Upper lobe of right lung (tissue), 1 donor: ENCODE data around the gene ZNF750. TPM values are rescaled to one million over a fixed set of nuclear protein-coding genes. Genes with fewer than 3 reads are reported as not detected.
A peak's percentile ranks its signal among the peaks of the same experiment; 100 is the strongest.

Experiments
- ATAC-seq: fragments of 200-7000 bp; cut with Tn5 transposase; one replicate; pipeline ENCODE4 v1.9.1; 2020; ENCODE audit warnings: mild to moderate bottlenecking, moderate library complexity
- DNase-seq: peaks from one replicate; pipeline ENCODE4 v3.0.0-alpha.2; 2020
- H3K27ac ChIP-seq: fragments of 200-600 bp; one replicate; pipeline ENCODE4 v1.8.0; 2022
- H3K27me3 ChIP-seq: fragments of 200-600 bp; one replicate; pipeline ENCODE4 v1.8.0; 2022; ENCODE audit warnings: mild to moderate bottlenecking
- H3K36me3 ChIP-seq: fragments of 200-600 bp; one replicate; pipeline ENCODE4 v1.8.0; 2022
- H3K4me1 ChIP-seq: fragments of 200-600 bp; one replicate; pipeline ENCODE4 v1.8.0; 2022
- H3K4me3 ChIP-seq: fragments of 200-600 bp; one replicate; pipeline ENCODE4 v1.8.0; 2022; ENCODE audit warnings: mild to moderate bottlenecking
- H3K9me3 ChIP-seq: fragments of 200-600 bp; one replicate; pipeline ENCODE4 v1.8.0; 2022
- CTCF ChIP-seq: fragments of 200-600 bp; IDR thresholded peaks from one replicate; pipeline ENCODE4 v1.8.0; 2022; ENCODE audit warnings: antibody characterized with exemption
- intact Hi-C: fragments of 100-400 bp; cut with DNase I; formaldehyde crosslinking; loops from one replicate; pipeline ENCODE4 v1.11.0; 2022
- total RNA-seq: library from RNA; stranded (reverse); fragmentation: NEBNext Ultra II Directional; extraction: Animal tissue kit (Norgen Biotek cat#: 25700); gene quantifications from one replicate; pipeline ENCODE4 v1.2.1, GENCODE V29; 2021
- donor health status: DM: no; HTN: yes; CAD: no; lungs with severe emphysema.

Gene ZNF750
- total RNA-seq, 1 donor from 2014 or later: 5.6 TPM

GRCh38 chr17:82849076-82849945, 9.5 kb upstream of the ZNF750 start:
- Histone ChIP-seq H3K9me3 (no peaks in the 10 kb centered on the region), H3K36me3 (no peaks in the 10 kb centered on the region), H3K27ac (no peak overlapping the region), H3K4me3 (no peak overlapping the region), H3K4me1 (no peaks in the 10 kb centered on the region), H3K27me3 (no peaks in the 10 kb centered on the region)
- ATAC-seq: no peak
- DNase-seq: no peak
- TF ChIP-seq CTCF: no peak
- intact Hi-C loops: no loop called here

GRCh38 chr17:82848022-82848592, 8.3 kb upstream of the ZNF750 start:
- DNase-seq (peak; percentile 89), ATAC-seq (peak; percentile 85)
- Histone ChIP-seq H3K4me3 (peak overlapping the region; percentile 36), H3K27me3 (no peaks in the 10 kb centered on the region), H3K9me3 (no peaks in the 10 kb centered on the region), H3K27ac (peak overlapping the region; percentile 77), H3K36me3 (no peaks in the 10 kb centered on the region), H3K4me1 (no peaks in the 10 kb centered on the region)
- intact Hi-C loops: no loop called here
- no peak for TF ChIP-seq CTCF

DNA sequence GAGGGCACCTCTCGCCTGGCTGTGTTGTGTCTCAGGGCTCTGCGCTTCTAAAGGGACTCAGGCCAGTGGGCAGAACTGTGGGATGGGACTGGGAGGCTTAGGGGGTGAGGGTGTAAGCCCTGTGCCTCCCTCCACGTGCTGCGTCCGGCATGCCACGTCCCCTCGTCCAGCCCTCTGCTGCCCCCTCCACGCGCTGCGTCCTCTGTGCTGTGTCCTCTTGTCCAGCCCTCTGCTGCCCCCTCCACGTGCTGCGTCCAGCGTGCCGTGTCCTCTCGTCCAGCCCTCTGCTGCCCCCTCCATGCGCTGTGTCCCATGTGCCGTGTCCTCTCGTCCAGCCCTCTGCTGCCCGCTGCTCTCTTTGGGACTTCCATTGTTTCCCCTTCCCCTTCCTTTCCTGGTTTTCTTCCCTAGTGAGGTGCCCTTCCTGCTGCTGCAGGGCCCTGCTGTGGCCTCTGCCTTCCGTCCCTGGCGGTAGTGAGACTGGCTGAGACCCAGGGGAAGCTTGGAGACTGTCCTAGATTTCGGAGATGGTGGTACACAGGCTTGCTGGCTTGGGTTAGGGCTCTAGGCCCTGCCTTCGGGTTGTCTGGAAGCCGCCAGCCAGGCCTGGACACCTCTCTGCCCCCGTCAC, 6.4 kb upstream of the ZNF750 start:
- H3K9me3 ChIP-seq: no peaks in the 10 kb centered on the region
- ATAC-seq (peak; percentile 62), DNase-seq (peak; percentile 48)
- no peaks in the 10 kb centered on the region for H3K4me1 ChIP-seq
- peak overlapping the region; percentile 51 for H3K27ac ChIP-seq
- H3K27me3 ChIP-seq: no peaks in the 10 kb centered on the region
- intact Hi-C loops: no loop called here
- no peaks in the 10 kb centered on the region for H3K36me3 ChIP-seq
- H3K4me3 ChIP-seq: peak overlapping the region; percentile 45
- no peak for TF ChIP-seq CTCF

DNA sequence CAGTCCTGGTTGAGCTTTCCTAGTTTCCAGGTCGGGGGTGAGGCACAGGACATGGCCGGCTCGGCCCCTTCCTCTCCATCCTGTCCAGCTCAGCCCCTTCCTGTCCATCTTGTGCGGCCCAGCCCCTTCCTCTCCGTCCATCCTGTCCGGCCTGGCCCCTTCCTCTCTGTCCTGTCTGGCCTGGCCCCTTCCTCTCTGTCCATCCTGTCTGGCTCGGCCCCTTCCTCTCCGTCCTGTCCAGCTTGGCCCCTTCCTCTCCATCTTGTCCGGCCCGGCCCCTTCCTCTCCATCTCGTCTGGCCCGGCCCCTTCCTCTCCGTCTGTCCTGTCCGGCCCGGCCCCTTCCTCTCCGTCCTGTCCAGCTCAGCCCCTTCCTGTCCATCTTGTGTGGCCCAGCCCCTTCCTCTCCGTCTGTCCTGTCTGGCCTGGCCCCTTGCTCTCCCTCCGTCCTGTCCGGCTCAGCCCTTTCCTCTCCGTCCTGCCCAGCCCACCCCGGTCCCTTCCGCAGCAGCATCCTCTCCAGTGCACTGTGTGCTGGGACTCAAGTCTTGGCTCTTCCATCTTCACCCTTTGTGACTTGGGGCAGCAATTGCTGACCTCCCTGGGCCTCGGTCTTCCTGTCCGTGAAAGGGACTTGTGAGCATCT, 5.5 kb upstream of the ZNF750 start:
- no peak for DNase-seq
- no peak for TF ChIP-seq CTCF
- Histone ChIP-seq H3K9me3 (no peaks in the 10 kb centered on the region), H3K36me3 (no peaks in the 10 kb centered on the region), H3K4me3 (peak overlapping the region; percentile 45), H3K4me1 (no peaks in the 10 kb centered on the region), H3K27me3 (no peaks in the 10 kb centered on the region), H3K27ac (peak overlapping the region; percentile 51)
- peak; percentile 70 for ATAC-seq
- intact Hi-C loops: no loop called here

DNA sequence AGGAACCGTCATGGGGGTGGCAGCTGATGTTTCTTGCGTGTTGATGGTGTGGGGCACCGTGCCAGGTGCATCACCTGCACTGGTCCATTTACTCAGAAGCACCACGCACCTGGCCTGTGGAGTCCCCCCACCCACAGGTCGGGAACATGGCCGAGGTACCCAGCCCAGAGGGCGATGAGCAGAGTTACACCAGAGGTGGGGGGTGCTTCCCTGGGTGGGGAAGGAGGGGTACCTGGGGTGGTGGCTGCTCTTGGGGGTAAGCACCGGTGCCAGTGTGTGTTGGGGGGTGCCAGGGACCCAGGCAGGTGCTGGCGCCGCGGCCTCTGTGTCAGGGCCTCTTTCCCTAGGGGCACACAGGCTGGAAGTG, 5.0 kb upstream of the ZNF750 start:
- H3K27ac ChIP-seq: no peak overlapping the region
- DNase-seq (no peak), ATAC-seq (no peak)
- H3K9me3 ChIP-seq: no peaks in the 10 kb centered on the region
- no peaks in the 10 kb centered on the region for H3K36me3 ChIP-seq
- intact Hi-C loops: no loop called here
- TF ChIP-seq CTCF: no peak
- H3K4me1 ChIP-seq: no peaks in the 10 kb centered on the region
- H3K4me3 ChIP-seq: peak overlapping the region; percentile 35
- no peaks in the 10 kb centered on the region for H3K27me3 ChIP-seq
